Endodermal cell (in vitro differentiated cells): ENCODE data around the gene R3HCC1L. TPM values are rescaled to one million over a fixed set of nuclear protein-coding genes. Genes with fewer than 3 reads are reported as not detected.

Source experiments
- DNase-seq: peaks from one replicate; pipeline ENCODE4 v3.0.0-alpha.2; 2017
- H3K27ac ChIP-seq: 2 replicates; pipeline ENCODE4 v1.5.1; 2013; ENCODE audit warnings: mild to moderate bottlenecking, low read depth, low read length, moderate library complexity
- H3K27me3 ChIP-seq: 2 replicates; pipeline ENCODE4 v1.6.1; 2013; ENCODE audit warnings: mild to moderate bottlenecking, low read length, moderate library complexity; ENCODE audit not compliant: insufficient read depth, control insufficient read depth, poor library complexity, severe bottlenecking
- H3K36me3 ChIP-seq: 2 replicates; pipeline ENCODE4 v1.7.0; 2013; ENCODE audit warnings: mild to moderate bottlenecking, low read length, moderate library complexity; ENCODE audit not compliant: control insufficient read depth, insufficient read depth
- H3K4me1 ChIP-seq: one replicate; pipeline ENCODE4 v1.7.0; 2013; ENCODE audit warnings: low read length; ENCODE audit not compliant: control insufficient read depth, insufficient read depth
- H3K4me3 ChIP-seq: 2 replicates; pipeline ENCODE4 v1.5.1; 2013; ENCODE audit warnings: mild to moderate bottlenecking, low read length, moderate library complexity
- H3K9ac ChIP-seq: 2 replicates; pipeline ENCODE4 v1.6.1; 2013; ENCODE audit warnings: mild to moderate bottlenecking, low read length, moderate library complexity; ENCODE audit not compliant: poor library complexity, severe bottlenecking; ENCODE audit errors: extremely low read depth
- H3K9me3 ChIP-seq: 2 replicates; pipeline ENCODE4 v1.6.1; 2013; ENCODE audit warnings: mild to moderate bottlenecking, low read length, moderate library complexity; ENCODE audit not compliant: control insufficient read depth
- H3K27ac Mint-ChIP-seq: 2 replicates; pipeline ENCODE4 v1.8.0; 2020; ENCODE audit warnings: mixed read lengths
- H3K27me3 Mint-ChIP-seq: 2 replicates; pipeline ENCODE4 v1.8.0; 2021; ENCODE audit warnings: mild to moderate bottlenecking, mixed read lengths; ENCODE audit not compliant: insufficient read depth
- H3K36me3 Mint-ChIP-seq: 2 replicates; pipeline ENCODE4 v1.8.0; 2020; ENCODE audit warnings: low read depth, mixed read lengths
- H3K4me1 Mint-ChIP-seq: 2 replicates; pipeline ENCODE4 v1.8.0; 2020; ENCODE audit warnings: mixed read lengths
- H3K4me3 Mint-ChIP-seq: 2 replicates; pipeline ENCODE4 v1.8.0; 2020; ENCODE audit warnings: mild to moderate bottlenecking, moderate library complexity, mixed read lengths
- H3K9me3 Mint-ChIP-seq: 2 replicates; pipeline ENCODE4 v1.8.0; 2020; ENCODE audit warnings: mild to moderate bottlenecking, mixed read lengths
- CTCF ChIP-seq: fragments of 200-600 bp; sonication (generic); conservative IDR thresholded peaks from 2 replicates; pipeline ENCODE4 v1.5.0; 2021; ENCODE audit warnings: antibody characterized with exemption, mild to moderate bottlenecking
- WGBS, 2 experiments: methylation state at CpG; one replicate each; pipeline versions ENCODE4 v1.1.5 to v1.1.7; 2013; ENCODE audit warnings: missing lambda C conversion rate in 2 of 2, mixed read lengths in 1 of 2; ENCODE audit not compliant: insufficient coverage in 1 of 2, insufficient read length in 1 of 2; 5-methylcytosine and 5-hydroxymethylcytosine counted together
- total RNA-seq, 2 donors: library from RNA; stranded (reverse); fragmentation: NEBNext Ultra II Directional in 1 of 2; extraction: Animal tissue kit (Norgen Biotek cat#: 25700) in 1 of 2; gene quantifications; 2 replicates in 1 of 2; 3 replicates in 1 of 2; pipeline ENCODE4 v1.2.1, GENCODE V29; 2021

The R3HCC1L gene
- total RNA-seq, 2 donors from 2014 or later = 16.1 to 18.1 TPM

GRCh38 chr10:98238391-98238790 is 103.9 kb downstream of the R3HCC1L start:
- Histone ChIP-seq H3K9ac (no peak overlapping the region), H3K36me3 (peaks cover 30% of the 10 kb centered on the region), H3K4me1 (no peaks in the 10 kb centered on the region), H3K4me3 (no peak overlapping the region), H3K9me3 (no peaks in the 10 kb centered on the region), H3K27me3 (no peaks in the 10 kb centered on the region), H3K27ac (no peak overlapping the region)
- no peaks in the 10 kb centered on the region for H3K4me1 Mint-ChIP-seq
- WGBS, 2 experiments = 86 to 100% methylated on average over 1 of the region's 1 CpG
- peaks cover 22% of the 10 kb centered on the region for H3K36me3 Mint-ChIP-seq
- no peak for TF ChIP-seq CTCF
- DNase-seq = no peak
- H3K27me3 Mint-ChIP-seq = no peaks in the 10 kb centered on the region
- H3K4me3 Mint-ChIP-seq = no peak overlapping the region
- no peak overlapping the region for H3K27ac Mint-ChIP-seq
- no peaks in the 10 kb centered on the region for H3K9me3 Mint-ChIP-seq

- no peak for TF ChIP-seq CTCF
- Mint-ChIP-seq H3K27me3 (no peaks in the 10 kb centered on the region), H3K36me3 (peaks cover 28% of the 10 kb centered on the region), H3K27ac (no peak overlapping the region), H3K4me3 (no peak overlapping the region), H3K9me3 (no peaks in the 10 kb centered on the region), H3K4me1 (no peaks in the 10 kb centered on the region)
- H3K27ac ChIP-seq = no peak overlapping the region
- H3K36me3 ChIP-seq = peaks cover 37% of the 10 kb centered on the region
- no peak overlapping the region for H3K4me3 ChIP-seq
- no peak overlapping the region for H3K9ac ChIP-seq
- H3K27me3 ChIP-seq = no peaks in the 10 kb centered on the region
- no peaks in the 10 kb centered on the region for H3K9me3 ChIP-seq
- no peak for DNase-seq
- no peaks in the 10 kb centered on the region for H3K4me1 ChIP-seq
- 78% methylated on average over 2 of the region's 3 CpGs; no CpG with 5 or more reads in 1 of the 2 experiments for WGBS, 2 experiments
These were observed 106.1 kb downstream of the R3HCC1L start for GRCh38 chr10:98240524-98240923.

GRCh38 chr10:98242823-98243222 is 108.4 kb downstream of the R3HCC1L start:
- H3K27ac Mint-ChIP-seq = no peak overlapping the region
- H3K9me3 Mint-ChIP-seq = no peaks in the 10 kb centered on the region
- 57 to 81% methylated on average over 1 of the region's 1 CpG for WGBS, 2 experiments
- H3K9me3 ChIP-seq = no peaks in the 10 kb centered on the region
- no peaks in the 10 kb centered on the region for H3K27me3 ChIP-seq
- H3K4me3 ChIP-seq = no peak overlapping the region
- no peaks in the 10 kb centered on the region for H3K27me3 Mint-ChIP-seq
- H3K4me1 ChIP-seq = no peaks in the 10 kb centered on the region
- H3K36me3 Mint-ChIP-seq = peaks cover 11% of the 10 kb centered on the region
- no peak overlapping the region for H3K27ac ChIP-seq
- TF ChIP-seq CTCF = peak; percentile 66
- no peaks in the 10 kb centered on the region for H3K4me1 Mint-ChIP-seq
- H3K4me3 Mint-ChIP-seq = no peak overlapping the region
- DNase-seq = no peak
- peaks cover 45% of the 10 kb centered on the region for H3K36me3 ChIP-seq
- H3K9ac ChIP-seq = no peak overlapping the region
